Stimulated activated CD8-positive, alpha-beta memory T cell treated with anti-CD3 and anti-CD28 coated beads, Interleukin-7, amount 100 ng/mL, for 24 hours (primary cell): ENCODE measurements around the gene FREM1.
"Not testable (repeated sequence)": the region's sequence is repeated elsewhere in the genome, so short reads cannot be mapped to it uniquely, and the experiment has no call there.

Experiments
- DNase-seq: peaks from one replicate; pipeline ENCODE4 v3.0.0-alpha.2; 2020; ENCODE audit warnings: low read depth

Gene FREM1

GRCh38 chr9:14909961-14910805 is at the start of gene FREM1:
FREM1 (minus strand) TSS chr9:14910428; CDS start chr9:14868977, 41,451 bp downstream.
- DNase-seq = no peak

GRCh38 chr9:14958989-14959388 is 48.8 kb upstream of the FREM1 start:
- DNase-seq = no peak

- no peak for DNase-seq
Measured at GRCh38 chr9:14957109-14957508, 46.9 kb upstream of the FREM1 start.

GRCh38 chr9:14956208-14956607 is 46.0 kb upstream of the FREM1 start:
- DNase-seq = no peak

- no peak for DNase-seq
Measured at GRCh38 chr9:14945351-14945750, 35.1 kb upstream of the FREM1 start.

GRCh38 chr9:14941501-14942405 is 31.5 kb upstream of the FREM1 start:
- no peak for DNase-seq

GRCh38 chr9:14939378-14939777 is 29.1 kb upstream of the FREM1 start:
- no peak for DNase-seq

GRCh38 chr9:14937216-14937615 is 27.0 kb upstream of the FREM1 start:
- DNase-seq = no peak

GRCh38 chr9:14936491-14936890 is 26.3 kb upstream of the FREM1 start:
- DNase-seq = no peak

GRCh38 chr9:14935964-14936363 is 25.7 kb upstream of the FREM1 start:
- no peak for DNase-seq

- DNase-seq = no peak
Measured at GRCh38 chr9:14935106-14935751, 25.0 kb upstream of the FREM1 start.

GRCh38 chr9:14932641-14933040 is 22.4 kb upstream of the FREM1 start:
- no peak for DNase-seq

GRCh38 chr9:14932231-14932630 is 22.0 kb upstream of the FREM1 start:
- no peak for DNase-seq

- no peak for DNase-seq
Measured at GRCh38 chr9:14926941-14927624, 16.9 kb upstream of the FREM1 start.

- DNase-seq = no peak
Measured at GRCh38 chr9:14924230-14925219, 14.3 kb upstream of the FREM1 start.

- DNase-seq = no peak
Measured at GRCh38 chr9:14923701-14924100, 13.5 kb upstream of the FREM1 start.

GRCh38 chr9:14920805-14921204 is 10.6 kb upstream of the FREM1 start:
- not testable (repeated sequence) for DNase-seq

GRCh38 chr9:14913366-14913765 is 3.1 kb upstream of the FREM1 start:
- DNase-seq = no peak

GRCh38 chr9:14912859-14913258 is 2.6 kb upstream of the FREM1 start:
- DNase-seq = no peak

GRCh38 chr9:14911046-14911445 is 818 bp upstream of the FREM1 start:
- no peak for DNase-seq

GRCh38 chr9:14909601-14909960 is 647 bp downstream of the FREM1 start:
- DNase-seq = no peak
